CD4-positive, alpha-beta T cell treated with Interleukin-17A for 4 hours (primary cell): ENCODE measurements around the gene RBM18.

Source experiments
- DNase-seq: peaks from one replicate; pipeline ENCODE4 v3.0.0-alpha.2; 2020; ENCODE audit warnings: mixed read lengths

RBM18 gene

GRCh38 chr9:122264360-122265148 is at the start of gene RBM18, which contains the start of gene MRRF:
Gene RBM18, minus strand, starts transcription at chr9:122264840. Its CDS starts 3,348 bp downstream, at chr9:122261492.
Gene MRRF, plus strand, starts transcription at chr9:122264882. Its CDS starts 6,010 bp downstream, at chr9:122270892.
- DNase-seq: peak; percentile 87

GRCh38 chr9:122314165-122314564 is 49.5 kb upstream of the RBM18 start:
- DNase-seq: no peak

- DNase-seq: no peak
These were observed 45.2 kb upstream of the RBM18 start for GRCh38 chr9:122309861-122310260.

- DNase-seq: no peak
These were observed 43.3 kb upstream of the RBM18 start for GRCh38 chr9:122307925-122308324.

- DNase-seq: no peak
These were observed 42.4 kb upstream of the RBM18 start for GRCh38 chr9:122307061-122307460.

GRCh38 chr9:122302237-122303093 is 37.8 kb upstream of the RBM18 start:
- DNase-seq: no peak

- no peak for DNase-seq
These were observed 32.9 kb upstream of the RBM18 start for GRCh38 chr9:122297512-122297911.

- no peak for DNase-seq
These were observed 29.9 kb upstream of the RBM18 start for GRCh38 chr9:122294531-122294930.

- no peak for DNase-seq
These were observed 26.8 kb upstream of the RBM18 start for GRCh38 chr9:122291458-122291857.

GRCh38 chr9:122287214-122287720 is 22.6 kb upstream of the RBM18 start:
- no peak for DNase-seq

- no peak for DNase-seq
These were observed 22.1 kb upstream of the RBM18 start for GRCh38 chr9:122286764-122287163.

- DNase-seq: no peak
These were observed 16.7 kb upstream of the RBM18 start for GRCh38 chr9:122281368-122281767.

GRCh38 chr9:122277285-122277897 is 12.8 kb upstream of the RBM18 start:
- no peak for DNase-seq

GRCh38 chr9:122276096-122276495 is 11.5 kb upstream of the RBM18 start:
- DNase-seq: no peak

- no peak for DNase-seq
These were observed 9.4 kb upstream of the RBM18 start for GRCh38 chr9:122274055-122274454.

GRCh38 chr9:122268041-122268814 is 3.6 kb upstream of the RBM18 start:
- DNase-seq: no peak

GRCh38 chr9:122265149-122265915 is 692 bp upstream of the RBM18 start:
- DNase-seq: no peak

- no peak for DNase-seq
These were observed 816 bp downstream of the RBM18 start for GRCh38 chr9:122263699-122264349.

- no peak for DNase-seq
These were observed 2.6 kb downstream of the RBM18 start for GRCh38 chr9:122262073-122262472.

GRCh38 chr9:122261469-122261881 is 3.2 kb downstream of the RBM18 start:
- no peak for DNase-seq

GRCh38 chr9:122258886-122259415 is 5.7 kb downstream of the RBM18 start:
- DNase-seq: no peak
